Posterior vena cava (tissue), 2 donors: ENCODE results near the gene KLHL28. TPM values are rescaled to one million over a fixed set of nuclear protein-coding genes. Genes with fewer than 3 reads are reported as not detected.

Source experiments
- total RNA-seq, 2 donors: library from RNA; stranded (reverse); fragmentation: NEBNext Ultra II Directional; extraction: Animal tissue kit (Norgen Biotek cat#: 25700); gene quantifications; one replicate each; pipeline ENCODE4 v1.2.1, GENCODE V29; 2021
- donor health status: DM: yes; HTN: yes; CAD: no.
- donor health status: DM: yes; HTN: yes; CAD: no.

KLHL28 gene
- total RNA-seq, 2 donors from 2014 or later = 16.0 to 16.4 TPM

Other genes starting within 250 kb of the KLHL28 start
- 10 to 100 TPM; 12.9 to 17.0 TPM for gene TOGARAM1, start 243 bp upstream of the KLHL28 start, total RNA-seq
- gene PRPF39, start 122.2 kb upstream of the KLHL28 start, total RNA-seq = 10 to 100 TPM; 30.4 to 31.8 TPM
- gene FKBP3, start 172.5 kb upstream of the KLHL28 start, total RNA-seq = 10 to 100 TPM; 42.8 to 45.7 TPM
- 1 to 10 TPM; 5.1 to 6.3 TPM for gene FANCM, start 174.0 kb upstream of the KLHL28 start, total RNA-seq